Colonic mucosa (tissue), 4 donors: ENCODE results near the gene SLC22A3. TPM values are rescaled to one million over a fixed set of nuclear protein-coding genes. Genes with fewer than 3 reads are reported as not detected.

Experiments used
- DNase-seq: peaks from one replicate; pipeline ENCODE4 v3.0.0-alpha.2; 2020
- H3K27ac ChIP-seq: fragments of 200-600 bp; one replicate; pipeline ENCODE4 v1.8.0; 2021
- H3K27me3 ChIP-seq: fragments of 200-600 bp; one replicate; pipeline ENCODE4 v1.8.0; 2021
- H3K36me3 ChIP-seq: fragments of 200-600 bp; one replicate; pipeline ENCODE4 v1.8.0; 2021
- H3K4me1 ChIP-seq: fragments of 200-600 bp; one replicate; pipeline ENCODE4 v1.8.0; 2021; ENCODE audit warnings: mild to moderate bottlenecking
- H3K4me3 ChIP-seq: fragments of 200-600 bp; one replicate; pipeline ENCODE4 v1.8.0; 2021
- H3K9ac ChIP-seq, 2 donors: one replicate each; pipeline ENCODE4 v1.7.0; 2013; ENCODE audit warnings: control low read depth in 2 of 2, low read depth in 2 of 2, low read length in 2 of 2
- H3K9me3 ChIP-seq: fragments of 200-600 bp; one replicate; pipeline ENCODE4 v1.8.0; 2021
- CTCF ChIP-seq: fragments of 200-600 bp; IDR thresholded peaks from one replicate; pipeline ENCODE4 v1.8.0; 2022; ENCODE audit warnings: antibody characterized with exemption, mild to moderate bottlenecking
- intact Hi-C: fragments of 100-400 bp; cut with DNase I; formaldehyde crosslinking; loops from one replicate; pipeline ENCODE4 v1.14.1; 2022
- total RNA-seq, 2 donors: library from RNA; stranded (reverse); fragmentation: NEBNext Ultra II Directional in 1 of 2; extraction: Animal tissue kit (Norgen Biotek cat#: 25700) in 1 of 2; gene quantifications; one replicate each; pipeline ENCODE4 v1.2.1, GENCODE V29; 2021
- donor health status: healthy.
- donor health status: DM: no; HTN: no; CAD: no.
- donor health status: DM: no; HTN: no; CAD: no.

Gene SLC22A3
- total RNA-seq, 2 donors from 2014 or later, result 2.1 to 2.5 TPM

GRCh38 chr6:160347259-160348222 is 637 bp upstream of the SLC22A3 start:
- Histone ChIP-seq H3K9me3 (no peaks in the 10 kb centered on the region), H3K4me1 (no peaks in the 10 kb centered on the region), H3K27ac (no peak overlapping the region), H3K4me3 (peak overlapping the region; percentile 57), H3K36me3 (no peaks in the 10 kb centered on the region), H3K27me3 (peaks cover 8% of the 10 kb centered on the region), H3K9ac (peak overlapping the region in 1 of 2 donors; percentile 5)
- intact Hi-C loops, result no loop called here
- peak; percentile 35 for DNase-seq
- no peak for TF ChIP-seq CTCF

- DNase-seq, result peak; percentile 45
- intact Hi-C loops, result no loop called here
- H3K4me3 ChIP-seq, result peak overlapping the region; percentile 57
- TF ChIP-seq CTCF, result no peak
- peak overlapping the region; percentile 5 to 66 for H3K9ac ChIP-seq
- H3K27me3 ChIP-seq, result peaks cover 8% of the 10 kb centered on the region
- no peaks in the 10 kb centered on the region for H3K9me3 ChIP-seq
- no peaks in the 10 kb centered on the region for H3K4me1 ChIP-seq
- no peaks in the 10 kb centered on the region for H3K36me3 ChIP-seq
- no peak overlapping the region for H3K27ac ChIP-seq
Observed at GRCh38 chr6:160349020-160349441, 853 bp downstream of the SLC22A3 start.

- Histone ChIP-seq H3K27me3 (peaks cover 8% of the 10 kb centered on the region), H3K36me3 (no peaks in the 10 kb centered on the region), H3K9ac (no peak overlapping the region), H3K9me3 (no peaks in the 10 kb centered on the region), H3K4me3 (no peak overlapping the region), H3K4me1 (no peaks in the 10 kb centered on the region), H3K27ac (no peak overlapping the region)
- TF ChIP-seq CTCF, result no peak
- DNase-seq, result no peak
- intact Hi-C loops, result no loop called here
Observed at GRCh38 chr6:160349814-160350350, 1.7 kb downstream of the SLC22A3 start.

GRCh38 chr6:160353950-160354496 is 5.8 kb downstream of the SLC22A3 start:
- DNase-seq, result no peak

More at GRCh38 chr6:160353950-160354496, 5.8 kb downstream of the SLC22A3 start:
- Histone ChIP-seq H3K9me3 (no peaks in the 10 kb centered on the region), H3K4me1 (no peaks in the 10 kb centered on the region), H3K27me3 (no peaks in the 10 kb centered on the region), H3K4me3 (no peak overlapping the region), H3K9ac (no peak overlapping the region), H3K36me3 (no peaks in the 10 kb centered on the region), H3K27ac (no peak overlapping the region)
- intact Hi-C loops, result no loop called here
- TF ChIP-seq CTCF, result no peak
